ENCODE data around the gene CPNE1. TPM values are rescaled to one million over a fixed set of nuclear protein-coding genes. Genes with fewer than 3 reads are reported as not detected.

Gene CPNE1
- total RNA-seq, 1 experiment from 2014 or later = 216 TPM

GRCh38 chr20:35588397-35588796 lies 76.3 kb downstream of the CPNE1 start:
- Histone ChIP-seq H3K27ac (ENCODE audit: low read length) (no peak overlapping the region), H2AFZ (ENCODE audit: low read length) (no peak overlapping the region), H3K4me1 (ENCODE audit: low read length) (no peaks in the 10 kb centered on the region), H3K9me2 (replicated peaks; ENCODE audit: insufficient read depth, low read length) (no peaks in the 10 kb centered on the region), H4K20me1 (ENCODE audit: insufficient read depth, low read depth, low read length) (no peaks in the 10 kb centered on the region), H3K9me3 (ENCODE audit: low read length) (no peaks in the 10 kb centered on the region), H3K9ac (ENCODE audit: low read length) (no peak overlapping the region), H3K4me3 (ENCODE audit: low read length) (no peak overlapping the region), H3K79me2 (ENCODE audit: low read length) (no peaks in the 10 kb centered on the region), H3K4me2 (ENCODE audit: low read depth, low read length, poor library complexity, severe bottlenecking) (no peak overlapping the region), H3K36me3 (ENCODE audit: insufficient read depth, low read length) (no peaks in the 10 kb centered on the region), H3K27me3 (ENCODE audit: low read length) (no peaks in the 10 kb centered on the region)
- no peak for DNase-seq

GRCh38 chr20:35587436-35587835 lies 77.3 kb downstream of the CPNE1 start:
- Histone ChIP-seq H3K36me3 (ENCODE audit: insufficient read depth, low read length) (no peaks in the 10 kb centered on the region), H3K27me3 (ENCODE audit: low read length) (no peaks in the 10 kb centered on the region), H4K20me1 (ENCODE audit: insufficient read depth, low read depth, low read length) (no peaks in the 10 kb centered on the region), H2AFZ (ENCODE audit: low read length) (no peak overlapping the region), H3K4me2 (ENCODE audit: low read depth, low read length, poor library complexity, severe bottlenecking) (no peak overlapping the region), H3K4me1 (ENCODE audit: low read length) (no peaks in the 10 kb centered on the region), H3K27ac (ENCODE audit: low read length) (no peak overlapping the region), H3K9ac (ENCODE audit: low read length) (no peak overlapping the region), H3K4me3 (ENCODE audit: low read length) (no peak overlapping the region), H3K79me2 (ENCODE audit: low read length) (no peaks in the 10 kb centered on the region), H3K9me2 (replicated peaks; ENCODE audit: insufficient read depth, low read length) (no peaks in the 10 kb centered on the region), H3K9me3 (ENCODE audit: low read length) (no peaks in the 10 kb centered on the region)
- DNase-seq = no peak

- H3K4me1 ChIP-seq (ENCODE audit: low read length) = no peaks in the 10 kb centered on the region
- no peak overlapping the region for H2AFZ ChIP-seq (ENCODE audit: low read length)
- H4K20me1 ChIP-seq (ENCODE audit: insufficient read depth, low read depth, low read length) = no peaks in the 10 kb centered on the region
- no peaks in the 10 kb centered on the region for H3K79me2 ChIP-seq (ENCODE audit: low read length)
- no peaks in the 10 kb centered on the region for H3K9me2 ChIP-seq (replicated peaks; ENCODE audit: insufficient read depth, low read length)
- H3K9me3 ChIP-seq (ENCODE audit: low read length) = no peaks in the 10 kb centered on the region
- no peaks in the 10 kb centered on the region for H3K36me3 ChIP-seq (ENCODE audit: insufficient read depth, low read length)
- no peak overlapping the region for H3K9ac ChIP-seq (ENCODE audit: low read length)
- DNase-seq = no peak
- H3K4me3 ChIP-seq (ENCODE audit: low read length) = no peak overlapping the region
- no peak overlapping the region for H3K4me2 ChIP-seq (ENCODE audit: low read depth, low read length, poor library complexity, severe bottlenecking)
- H3K27me3 ChIP-seq (ENCODE audit: low read length) = no peaks in the 10 kb centered on the region
- H3K27ac ChIP-seq (ENCODE audit: low read length) = no peak overlapping the region
Observed at GRCh38 chr20:35586751-35587425, 77.8 kb downstream of the CPNE1 start.

- H3K9ac ChIP-seq (ENCODE audit: low read length) = no peak overlapping the region
- no peaks in the 10 kb centered on the region for H3K9me3 ChIP-seq (ENCODE audit: low read length)
- no peaks in the 10 kb centered on the region for H4K20me1 ChIP-seq (ENCODE audit: insufficient read depth, low read depth, low read length)
- no peak overlapping the region for H3K27ac ChIP-seq (ENCODE audit: low read length)
- no peak overlapping the region for H3K4me3 ChIP-seq (ENCODE audit: low read length)
- no peaks in the 10 kb centered on the region for H3K4me1 ChIP-seq (ENCODE audit: low read length)
- no peaks in the 10 kb centered on the region for H3K36me3 ChIP-seq (ENCODE audit: insufficient read depth, low read length)
- no peaks in the 10 kb centered on the region for H3K27me3 ChIP-seq (ENCODE audit: low read length)
- DNase-seq = no peak
- H3K9me2 ChIP-seq (replicated peaks; ENCODE audit: insufficient read depth, low read length) = no peaks in the 10 kb centered on the region
- H3K4me2 ChIP-seq (ENCODE audit: low read depth, low read length, poor library complexity, severe bottlenecking) = no peak overlapping the region
- no peak overlapping the region for H2AFZ ChIP-seq (ENCODE audit: low read length)
- H3K79me2 ChIP-seq (ENCODE audit: low read length) = no peaks in the 10 kb centered on the region
Observed at GRCh38 chr20:35583636-35584560, 80.8 kb downstream of the CPNE1 start.

- no peak overlapping the region for H3K4me3 ChIP-seq (ENCODE audit: low read length)
- H3K9me3 ChIP-seq (ENCODE audit: low read length) = no peaks in the 10 kb centered on the region
- H3K9ac ChIP-seq (ENCODE audit: low read length) = no peak overlapping the region
- no peak overlapping the region for H3K27ac ChIP-seq (ENCODE audit: low read length)
- no peaks in the 10 kb centered on the region for H3K9me2 ChIP-seq (replicated peaks; ENCODE audit: insufficient read depth, low read length)
- no peaks in the 10 kb centered on the region for H3K36me3 ChIP-seq (ENCODE audit: insufficient read depth, low read length)
- no peaks in the 10 kb centered on the region for H3K27me3 ChIP-seq (ENCODE audit: low read length)
- H3K4me2 ChIP-seq (ENCODE audit: low read depth, low read length, poor library complexity, severe bottlenecking) = no peak overlapping the region
- no peak overlapping the region for H2AFZ ChIP-seq (ENCODE audit: low read length)
- no peaks in the 10 kb centered on the region for H3K79me2 ChIP-seq (ENCODE audit: low read length)
- no peaks in the 10 kb centered on the region for H3K4me1 ChIP-seq (ENCODE audit: low read length)
- no peaks in the 10 kb centered on the region for H4K20me1 ChIP-seq (ENCODE audit: insufficient read depth, low read depth, low read length)
- DNase-seq = no peak
Observed at GRCh38 chr20:35582741-35583404, 81.8 kb downstream of the CPNE1 start.

GRCh38 chr20:35582131-35582530 lies 82.6 kb downstream of the CPNE1 start:
- no peak overlapping the region for H3K4me3 ChIP-seq (ENCODE audit: low read length)
- DNase-seq = no peak
- no peak overlapping the region for H3K27ac ChIP-seq (ENCODE audit: low read length)
- no peaks in the 10 kb centered on the region for H3K79me2 ChIP-seq (ENCODE audit: low read length)
- H4K20me1 ChIP-seq (ENCODE audit: insufficient read depth, low read depth, low read length) = no peaks in the 10 kb centered on the region
- no peak overlapping the region for H2AFZ ChIP-seq (ENCODE audit: low read length)
- no peaks in the 10 kb centered on the region for H3K36me3 ChIP-seq (ENCODE audit: insufficient read depth, low read length)
- no peaks in the 10 kb centered on the region for H3K9me2 ChIP-seq (replicated peaks; ENCODE audit: insufficient read depth, low read length)
- H3K9ac ChIP-seq (ENCODE audit: low read length) = no peak overlapping the region
- H3K4me1 ChIP-seq (ENCODE audit: low read length) = no peaks in the 10 kb centered on the region
- no peak overlapping the region for H3K4me2 ChIP-seq (ENCODE audit: low read depth, low read length, poor library complexity, severe bottlenecking)
- H3K27me3 ChIP-seq (ENCODE audit: low read length) = no peaks in the 10 kb centered on the region
- H3K9me3 ChIP-seq (ENCODE audit: low read length) = no peaks in the 10 kb centered on the region

GRCh38 chr20:35579196-35579595 lies 85.5 kb downstream of the CPNE1 start:
- H3K9me3 ChIP-seq (ENCODE audit: low read length) = no peaks in the 10 kb centered on the region
- no peak overlapping the region for H3K9ac ChIP-seq (ENCODE audit: low read length)
- H3K4me1 ChIP-seq (ENCODE audit: low read length) = no peaks in the 10 kb centered on the region
- H3K79me2 ChIP-seq (ENCODE audit: low read length) = no peaks in the 10 kb centered on the region
- H3K4me3 ChIP-seq (ENCODE audit: low read length) = no peak overlapping the region
- no peak overlapping the region for H3K27ac ChIP-seq (ENCODE audit: low read length)
- no peaks in the 10 kb centered on the region for H3K27me3 ChIP-seq (ENCODE audit: low read length)
- no peaks in the 10 kb centered on the region for H3K9me2 ChIP-seq (replicated peaks; ENCODE audit: insufficient read depth, low read length)
- no peak overlapping the region for H3K4me2 ChIP-seq (ENCODE audit: low read depth, low read length, poor library complexity, severe bottlenecking)
- no peak overlapping the region for H2AFZ ChIP-seq (ENCODE audit: low read length)
- no peaks in the 10 kb centered on the region for H4K20me1 ChIP-seq (ENCODE audit: insufficient read depth, low read depth, low read length)
- H3K36me3 ChIP-seq (ENCODE audit: insufficient read depth, low read length) = no peaks in the 10 kb centered on the region
- no peak for DNase-seq

GRCh38 chr20:35578469-35578868 lies 86.2 kb downstream of the CPNE1 start:
- H3K4me1 ChIP-seq (ENCODE audit: low read length) = no peaks in the 10 kb centered on the region
- no peak overlapping the region for H3K4me3 ChIP-seq (ENCODE audit: low read length)
- H3K9me2 ChIP-seq (replicated peaks; ENCODE audit: insufficient read depth, low read length) = no peaks in the 10 kb centered on the region
- no peaks in the 10 kb centered on the region for H3K36me3 ChIP-seq (ENCODE audit: insufficient read depth, low read length)
- no peak overlapping the region for H2AFZ ChIP-seq (ENCODE audit: low read length)
- no peak overlapping the region for H3K9ac ChIP-seq (ENCODE audit: low read length)
- no peak overlapping the region for H3K4me2 ChIP-seq (ENCODE audit: low read depth, low read length, poor library complexity, severe bottlenecking)
- H3K27me3 ChIP-seq (ENCODE audit: low read length) = no peaks in the 10 kb centered on the region
- no peaks in the 10 kb centered on the region for H3K79me2 ChIP-seq (ENCODE audit: low read length)
- no peaks in the 10 kb centered on the region for H3K9me3 ChIP-seq (ENCODE audit: low read length)
- H4K20me1 ChIP-seq (ENCODE audit: insufficient read depth, low read depth, low read length) = no peaks in the 10 kb centered on the region
- no peak overlapping the region for H3K27ac ChIP-seq (ENCODE audit: low read length)
- no peak for DNase-seq
